ENCODE results near the gene CDKN2AIPNL. TPM values are rescaled to one million over a fixed set of nuclear protein-coding genes. Genes with fewer than 3 reads are reported as not detected.
A peak's percentile ranks its signal among the peaks of the same experiment; 100 is the strongest.

CDKN2AIPNL gene
- total RNA-seq, 2 donors from 2014 or later, result 3.0 to 14.5 TPM

DNA sequence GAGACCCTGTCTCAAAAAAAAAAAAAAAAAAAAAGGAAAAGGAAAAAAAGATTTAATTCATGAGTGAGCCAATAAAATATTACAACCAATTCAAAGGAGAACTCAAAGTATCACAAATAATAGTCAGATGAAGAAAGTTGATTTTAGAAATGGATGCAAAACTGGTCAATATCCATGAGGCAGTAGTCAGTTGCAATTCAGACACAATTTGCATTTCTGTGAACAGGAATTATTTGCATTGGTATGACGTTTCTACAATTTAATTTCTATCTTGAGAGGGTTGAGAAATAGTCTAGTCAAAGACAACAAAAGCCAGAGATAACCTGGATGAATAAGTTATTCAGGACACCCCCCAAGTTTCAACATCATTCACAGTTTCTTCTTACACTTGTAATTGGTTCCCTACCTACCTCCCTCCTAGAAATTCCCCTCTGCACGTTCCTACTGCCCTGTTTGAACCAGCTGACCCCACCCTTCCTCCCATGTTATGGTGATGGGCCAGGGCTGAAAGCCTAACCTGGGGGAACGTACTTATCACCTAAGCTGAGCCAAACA lies 28.6 kb upstream of the CDKN2AIPNL start:
- Histone ChIP-seq H3K36me3 (replicated peaks in 1 of 2; ENCODE audit: insufficient read depth in 1 of 2, low read depth in 2 of 2) (no peaks in the 10 kb centered on the region), H3K4me3 (no peak overlapping the region), H3K27ac (no peak overlapping the region), H3K27me3 (no peaks in the 10 kb centered on the region), H3K4me1 (peaks cover 35% of the 10 kb centered on the region), H3K9me3 (no peaks in the 10 kb centered on the region)
- WGBS, 2 donors, result 62 to 68% methylated on average over 3 of the region's 3 CpGs
- intact Hi-C loops (cut with DNase I), result no loop called here
- no peak for ATAC-seq
- TF ChIP-seq, protein P1, sequence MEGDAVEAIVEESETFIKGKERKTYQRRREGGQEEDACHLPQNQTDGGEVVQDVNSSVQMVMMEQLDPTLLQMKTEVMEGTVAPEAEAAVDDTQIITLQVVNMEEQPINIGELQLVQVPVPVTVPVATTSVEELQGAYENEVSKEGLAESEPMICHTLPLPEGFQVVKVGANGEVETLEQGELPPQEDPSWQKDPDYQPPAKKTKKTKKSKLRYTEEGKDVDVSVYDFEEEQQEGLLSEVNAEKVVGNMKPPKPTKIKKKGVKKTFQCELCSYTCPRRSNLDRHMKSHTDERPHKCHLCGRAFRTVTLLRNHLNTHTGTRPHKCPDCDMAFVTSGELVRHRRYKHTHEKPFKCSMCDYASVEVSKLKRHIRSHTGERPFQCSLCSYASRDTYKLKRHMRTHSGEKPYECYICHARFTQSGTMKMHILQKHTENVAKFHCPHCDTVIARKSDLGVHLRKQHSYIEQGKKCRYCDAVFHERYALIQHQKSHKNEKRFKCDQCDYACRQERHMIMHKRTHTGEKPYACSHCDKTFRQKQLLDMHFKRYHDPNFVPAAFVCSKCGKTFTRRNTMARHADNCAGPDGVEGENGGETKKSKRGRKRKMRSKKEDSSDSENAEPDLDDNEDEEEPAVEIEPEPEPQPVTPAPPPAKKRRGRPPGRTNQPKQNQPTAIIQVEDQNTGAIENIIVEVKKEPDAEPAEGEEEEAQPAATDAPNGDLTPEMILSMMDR (IDR thresholded peaks at IDR 0.05), result no peak
- no peak for TF ChIP-seq POLR2A (IDR thresholded peaks at IDR 0.05)
- no peak for DNase-seq

DNA sequence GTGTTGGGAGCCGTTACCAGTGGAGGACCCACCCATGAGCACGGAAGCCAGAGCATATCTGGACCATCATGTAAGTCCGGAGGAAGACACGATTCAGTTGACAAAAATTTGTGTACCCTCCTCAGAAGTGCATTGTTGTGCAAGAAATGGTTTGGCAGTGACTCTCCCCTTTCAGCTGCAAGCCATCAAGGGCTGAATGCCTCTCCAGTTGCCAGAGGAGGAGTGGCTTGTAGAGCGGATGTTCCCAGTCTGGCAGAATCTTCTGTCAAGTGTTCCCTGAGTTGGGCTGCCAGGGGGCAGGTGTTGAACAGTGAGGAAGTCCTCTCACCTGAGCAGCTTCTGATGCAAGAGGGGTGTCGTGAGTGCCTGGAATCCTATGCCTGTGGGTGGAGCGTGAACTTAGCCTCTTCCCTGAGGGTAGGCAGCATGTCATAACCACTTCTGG lies 27.6 kb upstream of the CDKN2AIPNL start:
- H3K9me3 ChIP-seq, result no peaks in the 10 kb centered on the region
- peak overlapping the region in 3 of 4 donors; percentile 85 to 89 (median 86) for H3K27ac ChIP-seq
- no peaks in the 10 kb centered on the region for H3K27me3 ChIP-seq
- H3K4me1 ChIP-seq, result peaks cover 35% of the 10 kb centered on the region
- no peaks in the 10 kb centered on the region for H3K36me3 ChIP-seq (replicated peaks in 1 of 2; ENCODE audit: insufficient read depth in 1 of 2, low read depth in 2 of 2)
- TF ChIP-seq, protein P1 (IDR thresholded peaks at IDR 0.05), result peak in 1 of 7 experiments; percentile 9
- TF ChIP-seq POLR2A (IDR thresholded peaks at IDR 0.05), result no peak
- 53 to 59% methylated on average over 6 to 7 of the region's 7 CpGs for WGBS, 2 donors
- DNase-seq (peak; percentile 49 to 80 (median 68)), ATAC-seq (peak; percentile 39)
- no peak overlapping the region for H3K4me3 ChIP-seq
- intact Hi-C loops (cut with DNase I), result no loop called here

DNA sequence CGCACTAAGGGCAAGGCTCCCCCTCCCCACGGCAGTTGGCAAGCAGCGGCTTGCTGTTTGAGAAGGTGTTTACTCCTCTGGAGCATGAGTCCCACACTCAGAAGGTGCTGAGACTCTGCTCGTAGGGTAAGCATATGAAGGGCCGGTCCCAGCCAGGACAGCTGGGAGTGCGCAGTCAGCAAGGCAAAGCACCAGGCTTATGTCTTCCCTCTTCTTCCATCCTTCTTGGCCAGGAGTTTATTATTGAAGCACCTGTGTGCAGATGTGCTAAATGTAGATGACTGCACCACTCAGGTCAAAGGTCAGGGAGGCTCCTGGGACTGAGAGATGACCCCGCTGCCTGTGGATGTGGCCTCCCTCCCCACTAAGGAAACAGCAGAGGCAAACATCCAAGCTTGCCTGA lies 27.0 kb upstream of the CDKN2AIPNL start:
- H3K27me3 ChIP-seq, result no peaks in the 10 kb centered on the region
- H3K4me3 ChIP-seq, result no peak overlapping the region
- H3K9me3 ChIP-seq, result no peaks in the 10 kb centered on the region
- no peak for ATAC-seq
- H3K36me3 ChIP-seq (replicated peaks in 1 of 2; ENCODE audit: insufficient read depth in 1 of 2, low read depth in 2 of 2), result no peaks in the 10 kb centered on the region
- intact Hi-C loops (cut with DNase I), result no loop called here
- H3K27ac ChIP-seq, result peak overlapping the region in 3 of 4 donors; percentile 85 to 89 (median 86)
- peaks cover 35% of the 10 kb centered on the region for H3K4me1 ChIP-seq
- WGBS, 2 donors, result 85 to 100% methylated on average over 1 to 7 of the region's 7 CpGs
- TF ChIP-seq, protein P1 (IDR thresholded peaks at IDR 0.05), result no peak
- no peak for TF ChIP-seq POLR2A (IDR thresholded peaks at IDR 0.05)
- DNase-seq, result no peak

DNA sequence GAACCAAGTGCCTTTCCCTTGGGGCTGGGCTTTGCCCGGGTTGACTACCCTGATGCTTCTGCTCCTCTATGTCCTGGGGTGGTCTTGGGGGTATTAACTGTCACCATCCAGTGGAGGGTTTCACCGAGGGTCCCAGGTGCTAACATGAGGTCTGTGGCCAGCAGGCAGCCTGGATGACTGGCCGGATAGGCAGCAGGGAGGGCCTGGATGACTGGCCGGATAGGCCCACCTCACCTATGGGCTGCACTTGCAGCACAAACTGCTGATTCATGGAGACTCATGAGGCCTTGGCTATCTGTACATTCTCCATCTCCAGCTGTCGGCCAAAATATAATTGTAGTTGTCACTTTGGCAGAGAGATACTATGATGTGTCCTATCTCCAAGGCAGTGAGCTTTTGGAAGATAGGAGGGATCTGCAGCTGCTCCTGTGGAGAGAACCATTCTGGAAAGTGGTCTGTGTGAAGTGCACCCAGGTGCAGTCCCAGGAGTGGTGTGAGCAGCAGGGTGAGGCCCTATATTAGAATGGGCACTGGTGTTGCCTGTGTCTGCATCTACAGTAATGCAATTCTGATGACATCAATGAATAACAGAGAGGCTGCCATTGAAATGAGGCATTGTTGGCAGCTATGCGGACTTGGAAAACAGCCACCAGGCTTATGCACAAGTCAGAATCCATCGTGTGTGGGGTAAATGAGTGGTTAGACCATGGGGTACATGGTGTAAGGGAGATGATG lies 26.3 kb upstream of the CDKN2AIPNL start:
- H3K27ac ChIP-seq, result peak overlapping the region in 3 of 4 donors; percentile 85 to 89 (median 86)
- peak in 2 of 4 donors; percentile 32 to 50 for DNase-seq

More for the DNA sequence above, 26.3 kb upstream of the CDKN2AIPNL start:
- intact Hi-C loops (cut with DNase I), result no loop called here
- Histone ChIP-seq H3K27me3 (no peaks in the 10 kb centered on the region), H3K4me1 (peaks cover 35% of the 10 kb centered on the region), H3K36me3 (replicated peaks in 1 of 2; ENCODE audit: insufficient read depth in 1 of 2, low read depth in 2 of 2) (no peaks in the 10 kb centered on the region), H3K4me3 (no peak overlapping the region), H3K9me3 (no peaks in the 10 kb centered on the region)
- 33 to 65% methylated on average over 3 to 7 of the region's 7 CpGs for WGBS, 2 donors
- no peak for ATAC-seq
- TF ChIP-seq, protein P1 (IDR thresholded peaks at IDR 0.05), result no peak
- TF ChIP-seq POLR2A (IDR thresholded peaks at IDR 0.05), result no peak
